ENCODE data around the gene GALNT8. TPM values are rescaled to one million over a fixed set of nuclear protein-coding genes. Genes with fewer than 3 reads are reported as not detected.

GALNT8 gene
- total RNA-seq, 1 experiment from 2014 or later = 5.4 TPM

GRCh38 chr12:4789776-4790175 lies 69.6 kb downstream of the GALNT8 start:
- Histone ChIP-seq H3K23me2 (ENCODE audit: insufficient read length, low read depth, low read length, poor library complexity, severe bottlenecking) (no peaks in the 10 kb centered on the region), H3K79me1 (ENCODE audit: insufficient read depth, low read depth, low read length, poor library complexity, severe bottlenecking) (no peaks in the 10 kb centered on the region), H3K4ac (ENCODE audit: low read depth, low read length) (no peak overlapping the region), H2AK5ac (ENCODE audit: insufficient read length, low read length) (no peak overlapping the region), H3K27ac (ENCODE audit: insufficient read length, low read depth, low read length) (no peak overlapping the region), H2BK20ac (ENCODE audit: low read depth, low read length, poor library complexity, severe bottlenecking) (no peak overlapping the region), H2AFZ (ENCODE audit: low read length) (no peak overlapping the region), H2BK15ac (ENCODE audit: low read depth, low read length) (no peak overlapping the region), H3K4me1 (ENCODE audit: insufficient read depth, low read length) (no peaks in the 10 kb centered on the region), H3T11ph (ENCODE audit: low read length) (no peak overlapping the region), H3K14ac (ENCODE audit: insufficient read depth, low read length) (no peak overlapping the region), H2BK120ac (ENCODE audit: low read depth, low read length, poor library complexity, severe bottlenecking) (no peak overlapping the region), H4K8ac (replicated peaks; ENCODE audit: insufficient read length, low read depth, low read length) (no peak overlapping the region), H4K20me1 (ENCODE audit: control insufficient read depth, insufficient read depth, insufficient read length) (no peaks in the 10 kb centered on the region), H2BK12ac (ENCODE audit: insufficient read length, low read depth, low read length) (no peak overlapping the region), H4K91ac (ENCODE audit: insufficient read length, low read depth, low read length) (no peak overlapping the region), H4K5ac (ENCODE audit: insufficient read length, low read depth, low read length) (no peak overlapping the region), H3K9ac (ENCODE audit: extremely low read depth, insufficient read length, low read length) (no peak overlapping the region), H3K79me2 (ENCODE audit: insufficient read depth, low read length) (no peaks in the 10 kb centered on the region), H3K23ac (ENCODE audit: insufficient read length, low read depth, low read length) (no peak overlapping the region), H3K56ac (ENCODE audit: insufficient read length, low read depth, low read length) (no peak overlapping the region), H3K18ac (ENCODE audit: insufficient read length, low read depth, low read length) (no peak overlapping the region), H3K9me3 (ENCODE audit: control insufficient read depth, low read depth, low read length) (no peaks in the 10 kb centered on the region), H2BK5ac (ENCODE audit: insufficient read length, low read length) (no peak overlapping the region), H3K4me2 (ENCODE audit: insufficient read depth, insufficient read length, low read length) (no peak overlapping the region), H3K27me3 (ENCODE audit: insufficient read depth, low read length) (no peaks in the 10 kb centered on the region)
- H3K27me3 Mint-ChIP-seq (ENCODE audit: low read depth) = no peaks in the 10 kb centered on the region; the same call in 1 of the 2 replicates
- no peak overlapping the region for H3K4me3 Mint-ChIP-seq
- H3K36me3 Mint-ChIP-seq (ENCODE audit: insufficient read depth in 1 of 3, low read depth in 3 of 3) = peaks cover 2 to 7% (median 3%) of the 10 kb centered on the region in 3 experiments; a peak in 5 of 7 replicates
- DNase-seq = peak; percentile 14
- WGBS (ENCODE audit: extremely low coverage, insufficient read length, low lambda C conversion rate) = no CpG with 5 or more reads among the region's 9 CpGs
- no peaks in the 10 kb centered on the region for H3K4me1 Mint-ChIP-seq
- peaks cover 5 to 11% of the 10 kb centered on the region in 2 experiments; a peak in 3 of 5 replicates for H3K9me3 Mint-ChIP-seq
- no peak overlapping the region for H3K27ac Mint-ChIP-seq
- TF ChIP-seq, protein P1, sequence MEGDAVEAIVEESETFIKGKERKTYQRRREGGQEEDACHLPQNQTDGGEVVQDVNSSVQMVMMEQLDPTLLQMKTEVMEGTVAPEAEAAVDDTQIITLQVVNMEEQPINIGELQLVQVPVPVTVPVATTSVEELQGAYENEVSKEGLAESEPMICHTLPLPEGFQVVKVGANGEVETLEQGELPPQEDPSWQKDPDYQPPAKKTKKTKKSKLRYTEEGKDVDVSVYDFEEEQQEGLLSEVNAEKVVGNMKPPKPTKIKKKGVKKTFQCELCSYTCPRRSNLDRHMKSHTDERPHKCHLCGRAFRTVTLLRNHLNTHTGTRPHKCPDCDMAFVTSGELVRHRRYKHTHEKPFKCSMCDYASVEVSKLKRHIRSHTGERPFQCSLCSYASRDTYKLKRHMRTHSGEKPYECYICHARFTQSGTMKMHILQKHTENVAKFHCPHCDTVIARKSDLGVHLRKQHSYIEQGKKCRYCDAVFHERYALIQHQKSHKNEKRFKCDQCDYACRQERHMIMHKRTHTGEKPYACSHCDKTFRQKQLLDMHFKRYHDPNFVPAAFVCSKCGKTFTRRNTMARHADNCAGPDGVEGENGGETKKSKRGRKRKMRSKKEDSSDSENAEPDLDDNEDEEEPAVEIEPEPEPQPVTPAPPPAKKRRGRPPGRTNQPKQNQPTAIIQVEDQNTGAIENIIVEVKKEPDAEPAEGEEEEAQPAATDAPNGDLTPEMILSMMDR (conservative IDR thresholded peaks at IDR 0.05) = no peak

All from H9 (cell line).